ENCODE data around the gene SHROOM4. TPM values are rescaled to one million over a fixed set of nuclear protein-coding genes. Genes with fewer than 3 reads are reported as not detected.

Gene SHROOM4
- total RNA-seq, 1 donor from 2014 or later, result 43.5 TPM

DNA sequence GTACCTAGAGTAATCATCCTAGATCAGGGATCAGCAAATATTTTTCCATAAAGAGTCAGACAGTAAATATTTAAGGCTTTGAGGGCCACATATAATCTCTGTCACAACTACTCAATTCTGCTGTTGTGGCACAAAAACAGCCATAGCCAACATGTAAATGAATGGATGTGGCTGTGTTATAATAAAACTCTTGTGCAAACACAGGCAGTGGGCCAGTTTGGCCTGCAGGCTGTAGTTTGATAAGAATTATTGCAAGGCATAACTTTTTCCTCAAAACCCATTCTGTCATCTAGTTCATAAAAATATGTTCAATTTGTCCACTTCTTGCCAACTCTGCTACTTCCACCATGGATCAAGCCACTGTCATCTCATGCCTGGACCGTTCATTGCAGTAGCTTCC is 39.4 kb upstream of the SHROOM4 start:
- H3K36me3 ChIP-seq, result no peaks in the 10 kb centered on the region
- TF ChIP-seq, protein P1, sequence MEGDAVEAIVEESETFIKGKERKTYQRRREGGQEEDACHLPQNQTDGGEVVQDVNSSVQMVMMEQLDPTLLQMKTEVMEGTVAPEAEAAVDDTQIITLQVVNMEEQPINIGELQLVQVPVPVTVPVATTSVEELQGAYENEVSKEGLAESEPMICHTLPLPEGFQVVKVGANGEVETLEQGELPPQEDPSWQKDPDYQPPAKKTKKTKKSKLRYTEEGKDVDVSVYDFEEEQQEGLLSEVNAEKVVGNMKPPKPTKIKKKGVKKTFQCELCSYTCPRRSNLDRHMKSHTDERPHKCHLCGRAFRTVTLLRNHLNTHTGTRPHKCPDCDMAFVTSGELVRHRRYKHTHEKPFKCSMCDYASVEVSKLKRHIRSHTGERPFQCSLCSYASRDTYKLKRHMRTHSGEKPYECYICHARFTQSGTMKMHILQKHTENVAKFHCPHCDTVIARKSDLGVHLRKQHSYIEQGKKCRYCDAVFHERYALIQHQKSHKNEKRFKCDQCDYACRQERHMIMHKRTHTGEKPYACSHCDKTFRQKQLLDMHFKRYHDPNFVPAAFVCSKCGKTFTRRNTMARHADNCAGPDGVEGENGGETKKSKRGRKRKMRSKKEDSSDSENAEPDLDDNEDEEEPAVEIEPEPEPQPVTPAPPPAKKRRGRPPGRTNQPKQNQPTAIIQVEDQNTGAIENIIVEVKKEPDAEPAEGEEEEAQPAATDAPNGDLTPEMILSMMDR (IDR thresholded peaks at IDR 0.05), result no peak
- no peaks in the 10 kb centered on the region for H3K27me3 ChIP-seq
- intact Hi-C loops (cut with DNase I), result no loop called here
- no peak for DNase-seq
- no peak overlapping the region for H3K4me3 ChIP-seq
- no peaks in the 10 kb centered on the region for H3K9me3 ChIP-seq
- ATAC-seq, result no peak
- no peaks in the 10 kb centered on the region for H3K4me1 ChIP-seq
- H3K27ac ChIP-seq, result no peak overlapping the region

- no peaks in the 10 kb centered on the region for H3K36me3 ChIP-seq
- no peaks in the 10 kb centered on the region for H3K9me3 ChIP-seq
- no peak for ATAC-seq
- no peaks in the 10 kb centered on the region for H3K4me1 ChIP-seq
- TF ChIP-seq, protein P1 (IDR thresholded peaks at IDR 0.05), result no peak
- no peak overlapping the region for H3K27ac ChIP-seq
- H3K4me3 ChIP-seq, result no peak overlapping the region
- intact Hi-C loops (cut with DNase I), result no loop called here
- H3K27me3 ChIP-seq, result no peaks in the 10 kb centered on the region
- DNase-seq, result no peak
Measured at GRCh38 chrX:50852524-50852923, 38.5 kb upstream of the SHROOM4 start.

DNA sequence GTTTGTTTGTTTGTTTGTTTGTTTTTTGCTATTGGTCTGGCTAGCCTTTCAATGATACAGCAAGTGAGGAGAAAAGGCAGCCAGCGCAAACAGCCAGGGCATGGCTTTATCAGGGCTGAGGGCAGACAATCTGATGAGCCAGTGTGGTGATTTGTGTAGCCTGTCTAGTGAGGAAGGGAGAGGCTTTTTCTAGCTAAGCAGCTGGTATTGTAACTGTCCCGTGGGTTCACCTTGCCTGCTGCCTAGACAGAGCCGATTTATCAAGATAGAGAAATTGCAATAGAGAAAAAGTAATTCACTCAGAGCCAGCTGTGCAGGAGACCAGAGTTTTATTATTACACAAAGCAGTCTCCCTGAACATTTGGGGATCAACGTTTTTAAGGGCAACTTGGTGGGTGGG is 28.2 kb upstream of the SHROOM4 start:
- Histone ChIP-seq H3K9me3 (no peaks in the 10 kb centered on the region), H3K27ac (no peak overlapping the region), H3K4me3 (no peak overlapping the region), H3K36me3 (no peaks in the 10 kb centered on the region), H3K4me1 (no peaks in the 10 kb centered on the region), H3K27me3 (no peaks in the 10 kb centered on the region)
- DNase-seq, result no peak
- no peak for ATAC-seq
- intact Hi-C loops (cut with DNase I), result no loop called here
- TF ChIP-seq, protein P1 (IDR thresholded peaks at IDR 0.05), result no peak

- Histone ChIP-seq H3K4me3 (no peak overlapping the region), H3K36me3 (no peaks in the 10 kb centered on the region), H3K4me1 (no peaks in the 10 kb centered on the region), H3K27ac (no peak overlapping the region), H3K9me3 (no peaks in the 10 kb centered on the region), H3K27me3 (no peaks in the 10 kb centered on the region)
- TF ChIP-seq, protein P1 (IDR thresholded peaks at IDR 0.05), result no peak
- no peak for ATAC-seq
- intact Hi-C loops (cut with DNase I), result no loop called here
- no peak for DNase-seq
Measured at GRCh38 chrX:50839730-50840129, 25.7 kb upstream of the SHROOM4 start.

GRCh38 chrX:50838820-50839600 is 25.0 kb upstream of the SHROOM4 start:
- TF ChIP-seq, protein P1 (IDR thresholded peaks at IDR 0.05), result no peak
- intact Hi-C loops (cut with DNase I), result no loop called here
- H3K4me1 ChIP-seq, result no peaks in the 10 kb centered on the region
- H3K9me3 ChIP-seq, result no peaks in the 10 kb centered on the region
- DNase-seq (no peak), ATAC-seq (no peak)
- H3K27ac ChIP-seq, result no peak overlapping the region
- no peaks in the 10 kb centered on the region for H3K36me3 ChIP-seq
- H3K4me3 ChIP-seq, result no peak overlapping the region
- H3K27me3 ChIP-seq, result no peaks in the 10 kb centered on the region

All from upper lobe of right lung (tissue), 1 donor.